GM19351 (cell line): ENCODE measurements around the gene ATP5F1E.
A peak's percentile ranks its signal among the peaks of the same experiment; 100 is the strongest.
"Not testable (repeated sequence)": the region's sequence is repeated elsewhere in the genome, so short reads cannot be mapped to it uniquely, and the experiment has no call there.

ENCODE experiments used
- ATAC-seq: cut with Tn5 transposase; IDR thresholded peaks from one replicate; pipeline ENCODE4 v1.9.1; 2021; ENCODE audit warnings: mild to moderate bottlenecking, moderate library complexity; ENCODE audit not compliant: unreplicated experiment

ATP5F1E gene

GRCh38 chr20:59043698-59044097, 11.6 kb upstream of the ATP5F1E start:
- no peak for ATAC-seq

GRCh38 chr20:59042796-59043631, 10.9 kb upstream of the ATP5F1E start:
- ATAC-seq: peak; percentile 90

GRCh38 chr20:59042151-59042795, 10.1 kb upstream of the ATP5F1E start, which contains the start of gene PRELID3B:
Gene PRELID3B, minus strand, starts transcription at chr20:59042786. Its CDS starts 56 bp downstream, at chr20:59042730.
- ATAC-seq: peak; percentile 33

- ATAC-seq: not testable (repeated sequence)
These were observed 9.4 kb upstream of the ATP5F1E start for GRCh38 chr20:59041487-59041886.

- no peak for ATAC-seq
These were observed 8.5 kb upstream of the ATP5F1E start for GRCh38 chr20:59040667-59041066.

GRCh38 chr20:59039233-59039632, 7.1 kb upstream of the ATP5F1E start:
- ATAC-seq: no peak

- no peak for ATAC-seq
These were observed 5.3 kb upstream of the ATP5F1E start for GRCh38 chr20:59037386-59037785.

- no peak for ATAC-seq
These were observed 3.2 kb upstream of the ATP5F1E start for GRCh38 chr20:59035381-59035780.

GRCh38 chr20:59033616-59034165, 1.6 kb upstream of the ATP5F1E start:
- no peak for ATAC-seq

- no peak for ATAC-seq
These were observed 958 bp upstream of the ATP5F1E start for GRCh38 chr20:59033093-59033492.

GRCh38 chr20:59032713-59033059, 551 bp upstream of the ATP5F1E start:
- peak; percentile 38 for ATAC-seq

GRCh38 chr20:59031564-59032022, 542 bp downstream of the ATP5F1E start:
- no peak for ATAC-seq

- ATAC-seq: no peak
These were observed 1.1 kb downstream of the ATP5F1E start for GRCh38 chr20:59030911-59031563.

GRCh38 chr20:59028812-59029211, 3.3 kb downstream of the ATP5F1E start:
- ATAC-seq: no peak

- no peak for ATAC-seq
These were observed 4.3 kb downstream of the ATP5F1E start for GRCh38 chr20:59027741-59028320.

GRCh38 chr20:59026904-59027740, 5.0 kb downstream of the ATP5F1E start:
- ATAC-seq: no peak

GRCh38 chr20:59025511-59025910, 6.6 kb downstream of the ATP5F1E start:
- no peak for ATAC-seq

GRCh38 chr20:59025086-59025485, 7.0 kb downstream of the ATP5F1E start:
- ATAC-seq: no peak

GRCh38 chr20:59024111-59024530, 8.0 kb downstream of the ATP5F1E start:
- no peak for ATAC-seq

GRCh38 chr20:59023616-59024015, 8.5 kb downstream of the ATP5F1E start:
- no peak for ATAC-seq
